DMS153 treated with DMSO at 0.1 percent for 48 hours (cell line): ENCODE data around the gene UBL5.
A peak's percentile ranks its signal among the peaks of the same experiment; 100 is the strongest.

ENCODE experiments used
- DNase-seq: peaks from one replicate; lab custom pipeline; 2025; ENCODE audit not compliant: unreplicated experiment; lab: John Stamatoyannopoulos, UW

UBL5 gene

DNA sequence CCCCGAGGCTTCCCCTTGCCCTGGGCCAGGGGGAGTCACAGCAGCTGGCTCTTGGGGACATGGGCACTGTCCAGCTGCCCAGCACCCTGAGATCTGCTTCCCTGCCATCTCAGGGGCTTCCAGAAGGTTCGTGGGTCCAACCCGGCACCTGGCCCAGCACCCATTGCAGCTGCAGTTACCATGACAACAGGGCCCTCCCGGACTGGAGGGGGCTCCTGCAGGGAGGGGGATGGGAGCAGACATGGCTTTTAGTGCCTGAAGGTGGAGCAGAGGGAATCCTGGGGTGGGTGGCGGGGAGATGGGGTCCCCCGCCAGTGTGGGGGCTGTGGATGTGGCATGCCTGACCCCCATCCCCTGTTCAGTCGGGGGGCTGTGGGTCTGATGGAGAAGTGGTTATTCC lies 22.1 kb downstream of the UBL5 start:
- no peak for DNase-seq

DNA sequence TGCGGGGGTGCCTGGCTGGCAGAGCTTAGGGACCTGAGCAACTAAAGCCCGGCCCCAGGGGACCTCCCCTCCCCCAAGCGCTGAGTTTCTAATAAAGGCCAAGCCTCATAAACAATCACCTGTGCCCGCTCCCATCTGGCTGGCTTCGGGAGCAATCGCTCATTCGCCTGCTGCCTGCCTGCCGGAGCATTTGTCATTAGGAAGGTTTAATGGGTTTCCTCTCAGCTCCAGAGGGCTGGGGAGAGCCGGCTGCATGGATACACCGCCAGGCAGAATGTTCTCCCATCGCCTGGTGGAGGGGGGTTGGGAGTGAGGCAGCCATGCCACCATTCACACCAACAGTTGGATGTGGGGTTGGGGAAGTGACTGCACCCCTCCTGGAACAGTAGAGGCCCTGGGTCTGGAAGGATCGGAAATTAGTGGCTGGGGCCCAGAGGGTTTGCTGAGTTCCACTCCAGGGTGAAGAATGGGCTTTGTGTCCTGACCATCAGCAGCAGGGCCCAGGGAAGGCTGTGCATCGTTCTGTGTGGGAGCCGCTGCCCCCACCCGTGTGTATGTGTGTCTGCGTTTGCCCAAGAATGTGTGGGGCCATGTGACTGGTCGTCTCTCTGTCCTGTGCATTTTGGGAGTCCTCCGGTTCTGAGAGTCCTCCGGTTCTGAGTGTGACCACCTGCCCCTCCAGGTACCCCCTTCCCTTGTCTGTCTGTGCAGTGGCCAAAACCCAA lies 22.7 kb downstream of the UBL5 start:
- peak; percentile 54 for DNase-seq

DNA sequence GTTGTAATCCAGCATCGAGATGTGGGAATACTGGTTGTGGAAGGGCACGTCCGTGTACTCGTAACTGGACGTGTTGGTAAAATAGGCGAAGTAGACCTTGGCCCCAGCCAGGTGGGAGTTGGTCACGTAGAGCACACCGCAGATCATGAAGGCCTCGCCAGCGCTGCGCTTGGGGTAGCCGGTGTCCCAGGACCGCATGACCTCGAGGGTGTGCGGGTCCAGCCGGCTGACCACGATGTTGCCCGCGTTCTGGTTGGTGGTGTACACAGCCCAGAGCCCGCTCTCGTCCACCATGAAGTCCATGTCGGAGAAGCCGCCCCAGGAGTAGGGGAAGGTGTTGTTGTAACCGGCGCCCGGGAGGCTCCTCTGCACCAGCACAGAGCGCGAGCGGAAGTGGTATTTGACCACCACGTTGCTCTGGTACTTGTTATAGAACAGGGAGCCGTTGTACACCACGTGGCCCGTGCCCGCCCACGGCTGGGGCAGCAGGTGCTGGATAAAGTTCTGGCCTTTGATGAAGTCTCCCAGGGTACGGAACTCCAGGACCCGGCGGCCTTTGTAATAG lies 26.6 kb downstream of the UBL5 start:
- DNase-seq, result no peak

DNA sequence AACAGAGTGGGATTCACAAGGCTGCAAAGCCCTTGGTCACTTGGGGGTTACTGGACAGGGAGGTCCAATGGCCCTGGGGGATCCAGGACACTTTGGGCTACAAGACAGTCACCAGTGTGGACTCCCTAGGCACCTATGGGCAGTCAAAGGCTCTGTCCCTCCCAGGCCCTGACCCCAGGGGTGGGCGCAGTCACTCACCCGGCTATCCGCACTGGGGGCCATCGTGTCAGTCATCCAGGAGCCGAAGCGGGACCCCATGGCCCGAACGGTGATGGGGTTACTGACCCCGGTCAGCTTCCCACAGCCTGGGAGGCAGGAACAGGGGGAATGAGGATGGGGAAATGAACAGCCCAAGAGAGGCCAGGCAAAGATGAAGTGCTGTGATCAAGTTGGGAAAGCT lies 28.9 kb downstream of the UBL5 start:
- DNase-seq, result no peak

DNA sequence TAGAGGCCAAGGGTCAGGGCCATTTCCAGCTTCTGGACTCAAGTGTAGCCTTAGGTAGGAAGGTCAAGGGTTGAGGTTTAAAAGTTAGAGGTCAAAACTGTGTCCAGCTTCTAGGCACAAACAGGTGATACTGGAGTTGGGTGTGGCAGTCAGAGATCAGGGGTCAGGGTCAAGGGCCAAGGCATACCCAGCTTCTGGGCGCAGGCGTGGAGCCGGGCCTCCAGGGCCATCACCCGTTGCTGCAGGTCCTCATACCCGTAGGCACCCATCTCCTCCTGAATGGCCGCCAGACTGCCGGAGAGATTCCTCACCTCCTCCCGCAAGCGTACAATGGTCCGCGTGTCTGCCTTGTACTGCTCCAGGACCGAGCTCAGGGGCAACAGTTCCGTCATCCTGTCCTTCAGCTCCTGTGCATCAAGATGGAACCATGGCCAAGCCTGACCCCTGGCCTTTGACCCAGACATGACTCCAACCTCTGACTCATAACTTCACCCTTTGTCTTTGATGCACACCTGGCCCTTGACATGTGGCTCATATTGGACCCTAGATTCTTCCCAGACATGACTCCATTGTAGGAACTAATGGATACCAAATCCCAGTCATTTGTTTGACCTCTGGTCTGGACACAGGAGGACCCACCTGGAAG lies 29.5 kb downstream of the UBL5 start:
- DNase-seq, result no peak

DNA sequence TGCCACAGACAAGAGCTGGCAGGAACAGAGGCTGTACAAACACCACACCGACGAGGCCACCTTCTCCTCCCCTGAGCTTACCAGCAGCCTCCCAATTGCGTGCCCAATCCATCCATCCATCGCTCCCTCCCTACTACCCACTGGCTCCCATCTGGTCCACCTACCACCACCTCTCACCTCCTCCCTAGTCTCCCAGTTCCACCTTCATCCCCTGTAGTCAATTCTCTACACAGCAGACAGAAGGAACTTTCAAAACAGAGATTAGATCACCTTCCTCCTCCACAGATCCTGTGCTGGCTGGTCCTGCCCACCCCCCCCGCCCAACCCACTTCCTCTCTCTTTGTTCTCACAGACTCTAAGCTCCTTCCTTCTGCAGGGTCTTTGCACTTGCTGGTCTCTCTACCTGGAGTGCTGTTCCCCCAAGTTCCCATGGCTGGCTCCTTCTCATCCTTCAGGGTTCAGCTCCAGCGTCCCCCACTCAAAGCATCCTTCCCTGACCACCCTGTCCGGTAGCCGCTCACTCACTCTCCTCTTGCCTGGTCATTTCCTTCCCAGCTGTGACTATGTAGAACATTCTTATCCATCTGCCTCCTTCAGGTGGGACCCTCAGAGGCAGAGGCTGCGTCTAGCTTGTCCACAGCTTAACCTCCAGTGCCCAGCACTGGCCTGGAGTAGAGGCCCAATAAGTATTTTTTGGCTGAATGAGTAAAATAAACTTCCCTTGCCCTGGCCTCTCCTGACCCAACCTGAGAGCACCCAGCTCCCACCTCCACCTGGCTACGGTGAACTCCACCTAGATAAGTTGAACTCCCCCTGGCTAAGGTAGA lies 30.4 kb downstream of the UBL5 start:
- no peak for DNase-seq

DNA sequence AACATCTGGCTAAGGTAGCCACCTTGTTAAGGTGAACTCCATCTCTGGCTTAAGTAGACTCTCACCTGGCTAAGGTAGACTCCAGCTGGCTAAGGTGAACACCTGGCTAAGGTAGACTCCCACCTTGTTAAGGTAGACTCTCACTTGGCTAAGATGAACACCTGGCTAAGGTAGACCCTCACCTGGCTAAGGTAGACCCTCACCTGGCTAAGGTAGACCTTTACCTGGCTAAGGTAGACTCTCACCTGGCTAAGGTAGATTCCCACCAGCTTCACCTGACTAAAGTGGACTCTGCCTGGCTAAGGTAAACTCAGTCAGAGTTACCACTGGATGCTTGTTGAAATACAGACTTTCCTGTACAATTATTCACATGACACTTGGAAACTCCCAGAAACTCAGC lies 31.0 kb downstream of the UBL5 start:
- DNase-seq, result no peak

DNA sequence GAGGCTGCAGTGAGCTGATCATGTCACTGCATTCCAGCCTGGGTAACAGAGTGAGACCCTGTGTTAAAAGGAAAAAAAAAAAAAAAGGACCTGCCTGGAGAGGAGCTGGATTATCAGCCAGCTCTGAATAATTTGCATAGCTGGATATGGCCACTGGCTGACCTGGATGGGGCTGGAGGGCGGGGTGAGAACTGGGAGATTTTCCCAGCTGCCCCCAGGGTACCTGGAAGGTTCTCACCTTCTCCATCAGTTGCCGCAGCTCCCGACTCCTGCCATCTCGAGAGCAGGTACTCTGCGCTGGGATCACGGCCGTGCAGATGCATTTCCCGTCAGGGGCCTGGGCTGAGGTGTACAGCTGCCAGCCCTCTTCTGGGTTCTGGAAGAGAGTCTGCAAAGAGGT lies 32.7 kb downstream of the UBL5 start:
- DNase-seq, result no peak

DNA sequence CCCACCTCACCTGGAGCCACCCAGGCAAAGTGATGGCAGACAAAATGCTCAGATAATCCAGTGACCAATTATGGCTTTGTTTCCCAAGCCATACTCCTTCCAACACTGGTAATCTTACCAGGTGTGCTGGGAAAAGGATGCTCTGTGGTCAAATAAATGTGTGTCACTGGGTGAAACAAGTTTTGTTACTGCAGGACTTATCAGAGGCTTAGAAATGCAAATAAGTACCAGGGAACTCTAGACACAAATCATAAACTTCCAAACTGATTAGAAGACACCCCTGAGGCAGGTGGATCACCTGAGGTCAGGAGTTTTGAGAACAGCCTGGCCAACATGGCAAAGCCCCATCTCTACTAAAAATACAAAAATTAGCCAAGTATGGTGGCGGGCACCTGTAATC lies 33.8 kb downstream of the UBL5 start:
- DNase-seq, result no peak

DNA sequence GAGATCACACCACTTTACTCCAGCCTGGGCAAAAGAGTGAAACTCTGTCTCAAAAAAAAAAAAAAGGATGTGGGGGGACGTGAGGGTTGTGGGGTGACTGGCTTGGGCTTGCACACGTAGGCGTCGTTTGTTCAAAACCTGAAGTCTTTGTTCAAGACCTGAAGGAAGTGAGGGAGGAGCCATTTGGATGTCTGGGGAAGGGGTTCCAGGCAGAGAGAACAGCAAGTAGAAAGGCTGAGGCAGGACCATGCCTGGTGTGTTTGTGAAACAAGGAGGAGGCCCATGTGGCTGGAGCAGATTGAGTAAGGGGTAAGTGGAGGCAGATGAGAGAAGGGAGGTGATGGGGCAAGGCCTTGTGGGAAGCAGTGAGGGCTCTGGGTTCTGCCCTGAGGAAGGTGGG lies 35.2 kb downstream of the UBL5 start:
- DNase-seq, result no peak

DNA sequence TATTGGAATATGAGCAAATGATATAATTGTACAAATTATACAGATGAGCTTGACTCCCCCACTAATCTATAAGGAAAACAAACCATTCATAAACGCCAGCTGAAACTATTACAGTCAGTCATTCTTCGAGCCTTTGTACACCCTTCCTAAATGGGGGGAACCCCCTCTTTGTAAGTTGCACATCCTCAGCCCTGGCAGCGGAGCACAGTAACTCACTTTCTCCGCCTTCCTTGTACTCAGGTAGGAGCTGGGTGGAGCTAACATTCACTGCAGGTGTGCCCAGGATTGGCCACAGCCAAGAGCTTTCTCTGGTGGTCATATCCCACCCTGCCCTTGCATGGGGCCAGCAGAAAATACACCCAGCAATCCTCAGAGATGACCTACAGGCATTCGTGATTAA lies 36.0 kb downstream of the UBL5 start:
- no peak for DNase-seq

DNA sequence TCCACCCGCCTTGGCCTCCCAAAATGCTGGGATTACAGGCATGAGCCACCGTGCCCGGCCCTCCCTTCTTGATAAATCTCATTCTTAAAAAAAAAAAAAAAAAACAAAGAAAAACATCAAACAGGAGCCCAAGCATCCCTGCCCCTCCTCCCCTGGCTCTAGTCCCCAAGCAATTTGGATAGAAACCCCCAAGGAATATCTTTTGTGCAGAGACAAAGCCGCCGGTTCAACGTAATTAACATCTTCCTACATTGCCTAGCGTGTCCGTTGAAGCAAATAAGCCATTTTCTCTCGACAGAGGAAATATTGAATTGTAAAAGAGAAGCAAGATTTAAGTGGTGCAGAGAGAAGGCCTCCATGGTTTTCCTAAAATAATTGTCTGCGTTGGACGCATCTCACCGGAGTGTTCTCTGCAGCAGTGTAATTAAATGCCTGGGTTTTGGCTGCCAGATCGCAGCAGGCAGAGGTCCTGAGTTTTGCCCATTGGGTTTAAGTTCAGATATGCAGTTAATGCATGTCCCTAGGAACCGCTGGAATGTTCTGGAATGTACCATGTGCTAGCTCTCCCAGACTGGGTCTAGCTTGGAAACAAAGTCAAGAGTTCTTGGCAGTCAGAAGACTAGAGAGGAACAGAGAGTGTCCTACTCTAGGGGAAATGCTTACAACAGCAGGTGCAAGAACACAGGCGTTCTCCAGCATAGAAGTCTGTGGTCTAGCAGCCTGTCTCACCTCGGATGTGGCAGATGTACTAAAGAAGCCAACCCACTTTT lies 38.2 kb downstream of the UBL5 start:
- DNase-seq, result no peak

DNA sequence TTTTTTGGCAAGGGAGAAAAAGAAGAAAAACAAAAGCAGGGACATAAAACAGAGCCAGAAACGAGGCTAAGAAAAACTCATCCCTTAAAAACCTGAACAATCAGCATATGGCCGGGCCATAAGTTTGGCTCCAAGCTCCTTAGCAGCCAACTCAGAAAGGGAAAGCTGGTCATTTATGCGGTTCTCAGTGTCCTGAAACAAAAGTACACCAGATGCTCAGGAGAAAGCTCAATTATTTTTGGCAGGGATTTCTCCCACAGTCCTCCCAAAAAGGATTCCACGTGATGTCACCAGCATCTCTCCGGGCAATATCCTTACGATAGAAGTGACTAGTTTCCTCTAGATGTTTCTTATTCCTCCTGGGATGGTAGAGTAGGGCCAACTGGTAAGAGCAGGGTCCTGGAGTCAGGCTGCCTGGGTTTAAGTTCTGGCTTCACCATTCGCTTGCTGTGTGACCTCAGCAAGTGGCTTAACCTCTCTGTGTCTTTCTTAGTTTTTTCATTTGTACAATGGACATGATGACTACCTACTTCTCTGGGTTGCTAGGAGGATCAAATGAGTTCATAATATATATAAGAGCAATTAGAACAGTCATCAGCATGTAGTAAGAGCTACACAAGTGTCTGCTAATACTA lies 41.4 kb downstream of the UBL5 start:
- DNase-seq, result no peak

DNA sequence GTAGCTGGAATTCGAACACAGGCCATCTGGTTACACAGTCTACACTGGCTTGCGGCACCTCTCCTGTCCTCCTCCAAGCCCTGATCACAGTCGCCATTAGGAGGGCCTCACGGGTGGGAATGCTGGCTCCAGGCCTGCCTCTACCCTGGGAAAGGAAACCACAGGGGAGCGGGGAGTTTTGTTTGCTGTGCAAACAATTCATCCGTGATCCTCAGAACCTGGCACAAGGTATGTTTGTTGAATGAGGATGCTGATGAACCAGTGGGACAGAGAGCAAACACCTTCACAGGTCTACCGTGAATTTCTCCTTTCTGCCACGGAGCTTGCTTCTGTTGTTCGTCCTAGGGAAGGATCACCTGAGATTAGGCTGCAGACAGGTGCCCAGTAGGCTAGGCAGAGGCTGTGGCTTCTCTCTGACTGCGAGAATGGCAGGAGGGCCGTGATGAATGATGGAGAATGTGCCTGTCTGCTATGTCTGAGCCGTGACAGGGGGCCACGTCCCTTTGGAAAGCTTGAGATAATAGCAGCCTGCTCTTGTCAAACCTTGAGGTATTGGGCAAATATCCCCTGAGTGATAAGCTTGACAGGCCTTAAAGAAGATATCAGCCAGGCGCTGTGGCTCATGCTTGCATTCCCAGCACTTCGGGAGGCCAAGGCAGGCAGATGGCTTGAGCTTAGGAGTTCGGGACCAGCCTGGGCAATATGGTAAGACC lies 44.1 kb downstream of the UBL5 start:
- peak; percentile 71 for DNase-seq

DNA sequence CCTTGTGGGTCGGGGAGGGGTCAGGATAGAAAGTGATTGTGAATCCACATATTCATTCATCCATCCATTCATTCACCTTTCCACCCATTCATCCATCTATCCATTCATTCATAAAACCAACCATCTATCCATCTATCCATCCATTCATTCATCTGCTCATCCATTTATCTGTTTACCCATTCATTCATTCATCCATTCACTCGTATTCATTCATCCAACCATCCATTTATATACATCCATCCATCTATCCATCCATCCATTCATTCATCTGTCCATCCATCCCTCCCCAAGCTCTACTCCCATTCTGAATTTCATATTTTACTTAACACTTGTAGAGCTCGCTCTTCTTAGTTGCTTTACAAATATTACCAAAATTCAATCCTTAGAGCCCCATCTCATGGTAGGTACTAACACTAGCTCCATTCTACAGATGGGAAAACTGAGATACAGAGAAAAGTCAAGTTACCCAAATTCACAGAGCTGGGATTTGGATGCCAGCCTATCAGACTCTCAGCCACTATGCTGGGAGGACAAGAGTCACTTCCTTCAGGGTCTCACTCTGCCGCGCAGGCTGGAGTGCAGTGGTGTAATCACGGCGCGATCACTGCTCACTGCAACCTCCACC lies 45.0 kb downstream of the UBL5 start:
- no peak for DNase-seq

DNA sequence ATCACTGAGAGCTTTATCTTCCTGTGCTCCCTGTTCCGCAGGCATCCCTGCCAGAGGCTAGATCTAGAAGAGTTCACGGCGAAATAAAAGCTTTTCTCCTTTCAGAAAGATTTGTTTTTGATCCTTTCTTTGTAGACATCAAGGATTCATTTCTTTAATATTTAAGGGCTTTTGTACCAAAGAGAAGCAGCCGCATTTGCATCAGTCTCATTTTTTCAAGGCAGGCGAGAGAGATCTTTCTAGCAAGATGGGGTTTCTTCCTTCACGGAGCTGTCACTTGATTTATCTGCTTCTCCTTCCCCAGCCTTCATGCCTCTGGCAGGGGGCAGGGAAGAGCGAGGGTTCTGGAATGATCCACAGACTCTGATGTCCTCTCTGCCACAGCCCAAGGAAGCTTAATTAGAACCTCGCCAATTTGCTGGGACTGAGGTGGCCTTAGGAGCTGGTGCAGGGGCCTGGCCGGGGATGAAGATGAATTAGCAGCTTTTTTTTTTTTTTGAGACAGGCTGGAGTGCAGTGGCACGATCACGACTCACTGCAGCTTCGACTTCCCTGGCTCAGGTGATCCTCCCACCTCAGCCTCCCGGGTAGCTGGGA lies 47.4 kb downstream of the UBL5 start:
- no peak for DNase-seq

DNA sequence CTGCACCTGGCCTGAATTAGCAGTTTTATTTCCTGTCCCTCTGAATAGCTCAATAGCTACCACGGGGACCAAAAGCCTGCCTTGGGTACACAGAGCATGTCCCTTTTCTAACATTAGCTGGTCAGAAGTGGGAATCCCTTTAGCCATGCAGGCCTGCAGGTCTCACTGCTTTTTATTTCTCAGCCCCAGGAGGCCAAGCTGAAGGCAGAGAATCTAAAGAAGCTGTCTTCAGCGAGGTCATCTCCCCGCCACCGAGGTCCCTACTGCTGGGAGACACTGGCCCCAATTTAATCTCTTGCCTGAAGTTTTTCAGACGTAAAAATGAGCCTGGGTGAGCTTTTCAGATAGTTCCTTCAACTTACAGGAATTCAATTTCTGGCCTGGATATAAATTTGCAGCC lies 48.1 kb downstream of the UBL5 start:
- no peak for DNase-seq

DNA sequence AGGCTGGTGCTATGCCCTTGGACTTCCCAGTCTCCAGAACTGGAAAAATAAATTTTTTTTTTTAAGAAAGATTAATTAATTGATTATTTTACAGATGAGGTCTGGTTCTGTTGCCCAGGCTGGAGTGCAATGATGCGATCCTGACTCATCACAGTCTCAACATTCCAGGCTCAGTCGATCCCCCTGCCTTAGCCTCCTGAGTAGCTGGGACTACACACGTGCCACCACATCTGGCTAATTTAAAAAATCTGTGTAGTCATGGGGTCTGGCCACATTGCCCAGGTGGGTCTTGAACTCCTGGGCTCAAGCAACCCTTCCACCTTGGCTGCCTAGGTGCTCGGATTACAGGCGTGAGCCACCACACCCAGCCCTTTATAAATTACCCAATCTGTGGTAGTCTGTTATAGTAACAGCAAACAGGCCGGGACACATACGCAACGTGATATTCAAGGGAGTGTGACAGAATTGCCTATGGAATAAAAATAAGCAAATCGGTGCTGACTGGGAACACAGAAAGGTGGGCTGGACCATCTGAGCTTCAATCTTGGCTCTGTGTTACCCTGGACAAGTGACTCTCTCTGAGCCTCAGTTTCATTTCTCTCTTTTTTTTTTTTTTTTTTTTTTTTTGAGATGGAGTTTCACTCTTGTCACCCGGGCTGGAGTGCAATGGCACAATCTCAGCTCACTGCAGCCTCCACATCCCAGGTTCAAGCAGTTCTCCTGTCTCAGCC lies 50.2 kb downstream of the UBL5 start:
- no peak for DNase-seq
